Measurements from ENCODE around the gene SH3RF3.

GRCh38 chr2:109269706-109270504 lies 140.9 kb downstream of the SH3RF3 start:
- TF ChIP-seq CTCF (IDR thresholded peaks at IDR 0.05) (no peak), POLR2A (IDR thresholded peaks at IDR 0.05) (no peak)

All from vagina (tissue), 2 donors.